Pons (tissue), 1 donor: ENCODE data around the gene C2.
"Not testable (repeated sequence)": the region's sequence is repeated elsewhere in the genome, so short reads cannot be mapped to it uniquely, and the experiment has no call there.

Source experiments
- DNase-seq: peaks from one replicate; pipeline ENCODE4 v3.0.0-alpha.2; 2016; ENCODE audit warnings: low spot score

C2 gene

GRCh38 chr6:31958741-31959739 is 31.5 kb downstream of the C2 start, which contains the start of the genes NELFE and SKIC2:
Gene NELFE, minus strand, starts transcription at chr6:31958971. Its CDS starts 525 bp downstream, at chr6:31958446.
Gene SKIC2, plus strand, starts transcription at chr6:31959175. Its CDS starts 18 bp downstream, at chr6:31959193.
- peak; percentile 98 for DNase-seq

- DNase-seq, result no peak
These were observed 34.1 kb downstream of the C2 start for GRCh38 chr6:31961616-31962015.

GRCh38 chr6:31963921-31964320 is 36.4 kb downstream of the C2 start:
- DNase-seq, result no peak

- no peak for DNase-seq
These were observed 38.2 kb downstream of the C2 start for GRCh38 chr6:31965700-31966099.

GRCh38 chr6:31966506-31966905 is 39.0 kb downstream of the C2 start:
- no peak for DNase-seq

- no peak for DNase-seq
These were observed 39.7 kb downstream of the C2 start for GRCh38 chr6:31966997-31967925.

- no peak for DNase-seq
These were observed 40.4 kb downstream of the C2 start for GRCh38 chr6:31967926-31968320.

- DNase-seq, result no peak
These were observed 40.8 kb downstream of the C2 start for GRCh38 chr6:31968326-31968725.

GRCh38 chr6:31968791-31969711 is 41.5 kb downstream of the C2 start:
- DNase-seq, result no peak

GRCh38 chr6:31969712-31970603 is 42.4 kb downstream of the C2 start:
- no peak for DNase-seq

- no peak for DNase-seq
These were observed 43.2 kb downstream of the C2 start for GRCh38 chr6:31970604-31971271.

- no peak for DNase-seq
These were observed 43.9 kb downstream of the C2 start for GRCh38 chr6:31971279-31971992.

GRCh38 chr6:31971993-31972708 is 44.6 kb downstream of the C2 start, which contains the start of gene DXO:
Gene DXO, minus strand, starts transcription at chr6:31972138. Its CDS starts 463 bp downstream, at chr6:31971675.
- peak; percentile 96 for DNase-seq

GRCh38 chr6:31972709-31973350 is 45.3 kb downstream of the C2 start:
- DNase-seq, result no peak

- not testable (repeated sequence) for DNase-seq
These were observed 48.5 kb downstream of the C2 start for GRCh38 chr6:31976065-31976464.

GRCh38 chr6:31977816-31978431 is 50.4 kb downstream of the C2 start:
- DNase-seq, result no peak

- no peak for DNase-seq
These were observed 51.3 kb downstream of the C2 start for GRCh38 chr6:31978831-31979230.
